Tongue (tissue), 2 donors: ENCODE results near the gene MIAT. TPM values are rescaled to one million over a fixed set of nuclear protein-coding genes. Genes with fewer than 3 reads are reported as not detected.
A peak's percentile ranks its signal among the peaks of the same experiment; 100 is the strongest.
"Not testable (repeated sequence)": the region's sequence is repeated elsewhere in the genome, so short reads cannot be mapped to it uniquely, and the experiment has no call there.

ENCODE experiments used
- DNase-seq: peaks from one replicate; pipeline ENCODE4 v3.0.0-alpha.2; 2015
- total RNA-seq: library from RNA; depleted of rRNA; stranded (reverse); fragments of >200 nt; gene quantifications from one replicate; pipeline ENCODE4 v1.2.3, GENCODE V29; 2014

The MIAT gene
- 1.1 TPM for total RNA-seq

GRCh38 chr22:26656891-26657851 is at the start of gene MIAT:
MIAT (plus strand) TSS chr22:26657588.
- DNase-seq: peak; percentile 36

GRCh38 chr22:26608129-26608528 is 49.3 kb upstream of the MIAT start:
- no peak for DNase-seq

DNA sequence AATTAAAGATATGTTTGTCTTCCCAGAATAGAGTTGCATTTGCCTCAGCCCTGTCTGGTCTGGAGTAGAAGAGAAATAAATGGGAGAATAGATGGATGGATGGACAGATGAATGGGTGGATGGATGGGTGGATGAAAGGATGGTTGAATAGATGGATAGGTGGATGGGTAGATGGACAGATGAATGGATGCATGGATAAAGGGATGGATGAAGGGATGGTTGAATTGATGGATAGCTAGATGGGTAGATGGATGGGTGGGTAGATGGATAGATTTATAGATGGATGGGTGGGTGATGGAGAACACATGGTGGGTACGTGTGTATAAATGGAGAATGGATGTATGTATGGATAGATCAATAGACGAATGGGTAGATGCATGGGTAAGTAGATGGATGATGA is 48.1 kb upstream of the MIAT start:
- DNase-seq: no peak

DNA sequence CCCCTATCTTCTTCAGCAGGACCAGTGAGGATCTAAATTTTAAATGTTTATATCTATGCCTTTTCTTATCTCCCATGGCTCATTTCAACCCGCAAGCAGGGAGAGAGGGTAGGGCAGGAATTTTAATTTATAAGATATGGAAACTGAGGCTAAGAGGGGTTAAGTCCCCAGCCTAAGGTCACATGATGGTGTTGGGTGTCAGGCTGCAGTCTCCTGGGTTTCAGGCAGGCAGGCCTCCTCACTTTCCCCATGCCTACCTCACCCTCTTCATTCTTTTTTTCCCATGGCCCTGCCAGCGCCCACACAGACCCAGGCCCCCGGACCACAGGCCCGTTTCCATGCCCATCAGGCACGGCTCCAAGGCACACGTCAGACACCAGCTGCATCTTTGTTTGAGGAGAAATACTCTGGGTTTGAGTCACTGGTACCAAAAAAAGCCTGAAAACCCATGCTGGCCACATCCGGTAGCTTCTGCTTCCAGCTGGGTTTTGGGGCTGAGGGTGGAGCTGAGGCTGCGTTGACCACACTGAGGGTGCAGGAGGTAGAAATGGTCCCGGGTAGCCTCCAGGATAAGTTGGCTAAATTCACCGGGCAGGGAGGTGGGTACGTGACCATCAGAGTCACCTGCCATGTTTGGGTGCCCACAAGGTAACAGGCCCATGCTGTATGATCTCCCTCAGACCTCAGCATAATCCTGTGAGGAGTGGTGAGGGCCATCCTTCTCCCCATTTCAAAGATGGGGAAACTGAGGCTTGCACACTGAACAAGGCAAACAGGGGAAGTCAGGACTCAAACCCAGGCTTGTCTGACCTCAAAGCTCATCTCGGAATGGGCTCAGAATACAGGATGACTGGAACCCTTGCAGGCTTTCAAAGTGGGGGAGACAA is 47.1 kb upstream of the MIAT start:
- peak; percentile 37 for DNase-seq

- no peak for DNase-seq
Observed at GRCh38 chr22:26610996-26611395, 46.4 kb upstream of the MIAT start.

DNA sequence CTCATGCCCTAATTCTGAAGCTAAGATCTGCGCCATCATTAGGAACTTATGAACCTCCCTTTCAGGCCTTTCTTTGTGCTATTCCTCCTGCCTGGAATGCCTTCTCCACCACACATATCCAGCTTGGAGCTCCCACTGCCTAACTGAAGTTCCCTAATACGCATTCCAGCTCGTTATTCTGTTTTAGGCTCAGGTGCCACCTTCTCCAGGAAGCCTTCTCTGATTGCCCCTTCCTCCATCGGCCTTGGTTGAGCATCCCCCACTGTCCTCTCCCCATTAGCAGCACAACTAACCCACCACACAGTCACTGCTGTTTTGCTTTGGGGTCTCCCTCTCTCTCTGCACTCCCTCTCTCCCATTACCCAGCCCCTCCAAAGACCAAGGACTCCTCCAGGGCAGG is 44.7 kb upstream of the MIAT start:
- DNase-seq: no peak

DNA sequence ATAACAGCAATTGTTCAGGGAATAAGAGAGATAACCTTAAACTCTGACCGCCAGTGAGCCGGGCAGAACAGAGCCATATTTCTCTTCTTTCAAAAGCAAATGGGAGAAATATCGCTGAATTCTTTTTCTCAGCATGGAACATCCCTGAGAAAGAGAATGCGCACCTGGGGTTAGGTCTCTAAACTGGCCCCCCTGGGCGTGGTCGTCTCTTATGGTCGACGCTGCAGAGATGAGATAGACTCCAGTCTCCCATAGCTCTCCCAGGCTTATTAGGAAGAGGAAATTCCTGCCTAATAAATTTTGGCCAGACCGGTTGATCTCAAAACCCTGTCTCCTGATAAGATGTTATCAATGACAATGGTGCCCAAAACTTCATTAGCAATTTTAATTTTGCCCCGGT is 43.6 kb upstream of the MIAT start:
- DNase-seq: not testable (repeated sequence)

DNA sequence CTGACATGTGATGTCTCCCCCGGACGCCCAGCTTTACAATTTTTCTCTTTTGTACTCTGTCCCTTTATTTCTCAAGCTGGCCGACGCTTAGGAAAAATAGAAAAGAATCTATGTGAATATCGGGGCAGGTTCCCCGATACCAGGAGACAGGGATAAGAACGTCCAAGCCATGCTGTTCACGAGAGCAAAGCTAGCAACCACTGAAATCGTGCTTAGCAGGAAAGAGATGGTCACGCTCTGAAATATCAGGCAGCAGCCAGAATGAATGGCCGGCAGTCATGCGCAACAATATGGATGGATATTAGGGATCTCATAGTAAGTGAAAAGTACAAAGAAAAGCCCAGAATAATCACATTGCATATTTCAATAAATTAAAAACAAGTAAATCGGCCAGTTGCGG is 43.1 kb upstream of the MIAT start:
- no peak for DNase-seq

DNA sequence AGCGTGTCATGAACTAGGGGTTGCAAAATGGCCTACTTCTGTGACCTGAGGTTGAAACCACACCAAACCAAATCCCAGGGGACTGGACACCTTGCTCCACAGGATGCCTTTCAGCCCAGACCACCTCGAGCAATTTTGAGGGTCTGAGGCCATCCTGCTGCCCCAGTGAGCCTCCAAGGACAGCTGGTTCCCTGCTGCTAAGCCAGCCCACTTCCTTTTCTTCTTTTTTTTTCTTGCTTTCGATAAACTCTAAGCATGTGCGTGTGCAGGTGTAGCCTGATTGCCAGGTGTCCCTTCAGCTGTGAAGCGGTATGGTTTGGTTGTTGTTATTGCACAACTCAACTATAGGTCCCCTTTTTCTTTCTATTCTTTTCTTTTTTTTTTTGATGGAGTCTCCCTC is 42.2 kb upstream of the MIAT start:
- DNase-seq: no peak

- no peak for DNase-seq
Observed at GRCh38 chr22:26615830-26616435, 41.5 kb upstream of the MIAT start.

DNA sequence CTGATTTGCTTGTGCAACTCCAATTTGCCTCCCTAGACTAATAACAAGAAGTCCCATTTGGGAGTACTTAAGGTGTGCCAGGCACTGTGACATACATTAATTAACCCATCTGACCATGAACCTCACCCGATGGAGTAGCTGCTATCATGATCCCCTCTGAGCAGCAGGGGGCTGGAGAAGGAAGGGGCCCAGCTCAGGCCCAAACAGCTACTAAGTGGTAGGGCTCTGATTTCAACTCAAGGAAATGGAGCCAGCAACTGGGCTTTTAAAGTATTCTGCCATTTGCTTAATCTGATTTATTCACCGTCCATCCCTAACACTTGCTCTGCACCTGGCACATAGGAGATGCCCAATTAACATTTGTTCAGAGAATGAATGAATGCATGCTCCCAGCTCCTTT is 40.7 kb upstream of the MIAT start:
- DNase-seq: peak; percentile 10

- no peak for DNase-seq
Observed at GRCh38 chr22:26617271-26618199, 39.9 kb upstream of the MIAT start, which contains the start of gene CRYBB1. CRYBB1 (minus strand) TSS chr22:26618027; CDS start chr22:26616319, 1,708 bp downstream.

- no peak for DNase-seq
Observed at GRCh38 chr22:26618455-26618854, 38.9 kb upstream of the MIAT start.

- DNase-seq: no peak
Observed at GRCh38 chr22:26619510-26619909, 37.9 kb upstream of the MIAT start.

DNA sequence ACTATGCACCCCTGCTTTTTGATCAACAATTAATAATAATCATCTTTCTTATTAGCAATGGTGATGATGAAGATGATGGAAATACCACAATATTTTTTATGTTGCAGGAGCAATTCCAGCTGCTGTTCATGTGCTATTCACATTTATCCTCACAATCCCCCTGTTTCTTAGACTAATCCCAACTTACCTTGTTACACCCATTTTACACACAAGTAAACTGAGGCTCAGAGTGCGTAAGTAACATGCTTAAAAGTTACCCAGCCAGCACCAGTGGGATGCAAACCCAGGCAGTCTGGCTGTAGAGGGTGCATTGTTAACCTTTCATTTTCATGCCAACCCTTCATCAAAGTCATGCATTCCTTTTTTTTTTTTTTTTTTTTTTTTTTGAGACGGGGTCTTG is 37.2 kb upstream of the MIAT start:
- no peak for DNase-seq

DNA sequence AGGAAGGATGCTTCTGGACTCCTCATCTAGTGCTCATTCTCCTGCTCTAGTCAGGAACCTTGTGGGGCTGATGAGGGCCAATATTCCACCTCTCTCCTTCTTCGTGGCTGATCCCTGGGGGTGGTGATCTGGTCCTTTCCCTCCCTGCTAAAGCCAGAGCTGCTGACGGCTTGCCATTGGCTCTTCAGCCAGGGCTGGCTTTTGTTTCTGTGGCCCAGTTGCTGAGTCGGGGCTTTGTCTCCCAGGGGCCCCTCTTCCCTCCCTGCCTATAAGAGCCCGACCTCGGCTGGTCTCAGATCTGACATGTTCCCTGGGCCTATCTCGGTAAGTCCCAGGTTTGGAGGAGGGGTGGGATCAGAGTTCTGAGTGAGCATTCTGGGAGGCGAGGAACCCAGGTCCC is 35.7 kb upstream of the MIAT start, which contains the start of gene CRYBA4:
Gene CRYBA4 (plus strand): TSS at position 301 of the 400 bp plus-strand sequence. CDS start 634 bp downstream, outside the sequence.
- DNase-seq: no peak

GRCh38 chr22:26623984-26624383 is 33.4 kb upstream of the MIAT start:
- DNase-seq: no peak

GRCh38 chr22:26624803-26625202 is 32.6 kb upstream of the MIAT start:
- DNase-seq: no peak

DNA sequence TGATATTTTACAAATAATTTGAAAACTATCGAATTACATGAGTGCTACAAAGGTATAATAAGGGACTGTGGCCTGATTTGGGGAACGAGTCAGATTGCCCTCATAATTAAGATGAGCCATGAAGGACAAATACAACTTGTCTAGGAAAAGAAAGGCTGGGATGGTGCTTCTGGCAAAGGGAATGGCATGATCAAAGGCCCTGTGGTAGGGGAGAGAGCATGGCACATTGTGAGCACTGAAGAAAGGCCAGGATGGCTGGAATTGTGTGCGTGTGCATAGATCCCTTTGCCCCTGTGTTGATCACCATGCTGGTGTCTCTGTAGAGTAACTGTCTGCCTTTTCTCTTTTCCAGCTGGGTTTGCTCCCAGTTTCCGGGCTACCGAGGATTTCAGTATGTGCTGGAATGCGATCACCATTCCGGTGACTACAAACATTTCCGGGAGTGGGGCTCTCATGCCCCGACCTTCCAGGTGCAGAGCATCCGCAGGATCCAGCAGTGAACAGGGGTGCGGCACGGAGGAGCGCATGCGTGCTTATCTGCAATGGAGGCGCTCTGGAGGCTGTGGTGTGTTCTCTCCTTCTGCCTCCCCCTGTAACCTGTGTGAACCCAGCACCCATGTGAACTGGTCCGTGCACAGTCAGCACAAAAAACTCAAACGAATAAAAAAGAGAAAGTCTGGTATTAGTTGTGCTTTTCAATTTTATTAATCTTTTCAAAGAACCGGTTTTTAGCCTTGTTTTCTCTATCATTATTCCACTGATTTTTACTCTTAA is 27.2 kb upstream of the MIAT start:
- DNase-seq: no peak

DNA sequence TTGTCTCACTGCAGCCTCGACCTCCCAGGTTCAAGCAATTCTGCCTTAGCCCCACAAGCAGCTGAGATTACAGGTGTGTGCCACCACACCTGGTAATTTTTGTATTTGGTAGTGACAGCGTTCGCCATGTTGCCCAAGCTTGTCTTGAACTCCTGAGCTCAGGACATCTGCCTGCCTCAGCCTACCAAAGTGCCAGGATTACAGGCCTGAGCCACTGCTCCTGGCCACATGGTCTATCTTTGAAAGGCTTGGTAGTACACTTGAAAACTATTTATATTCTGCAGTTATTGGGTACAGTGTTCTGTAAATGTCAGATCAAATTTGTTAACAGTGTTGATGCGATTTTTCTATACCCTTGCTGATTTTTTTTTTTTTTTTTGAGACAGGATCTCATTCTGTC is 26.1 kb upstream of the MIAT start:
- DNase-seq: no peak
